ENCODE results near the gene MTHFD2L.

DNA sequence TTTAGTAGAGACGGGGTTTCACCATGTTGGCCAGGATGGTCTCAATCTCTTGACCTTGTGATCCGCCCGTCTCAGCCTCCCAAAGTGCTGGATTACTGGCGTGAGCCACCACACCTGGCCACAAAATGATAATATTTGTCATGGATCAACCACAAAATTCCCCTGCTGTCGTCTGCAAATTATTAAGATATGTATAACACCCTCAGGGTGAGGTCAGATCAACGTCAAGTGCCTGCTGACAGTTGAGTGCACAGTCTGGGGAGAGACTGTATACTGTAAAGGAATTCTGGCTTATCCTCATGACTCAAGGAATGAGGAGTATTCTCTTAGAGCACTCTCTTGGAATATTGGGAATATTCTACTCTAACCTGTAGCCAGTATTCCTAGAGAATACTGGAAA is 161.6 kb downstream of the MTHFD2L start:
- TF ChIP-seq, protein P1, sequence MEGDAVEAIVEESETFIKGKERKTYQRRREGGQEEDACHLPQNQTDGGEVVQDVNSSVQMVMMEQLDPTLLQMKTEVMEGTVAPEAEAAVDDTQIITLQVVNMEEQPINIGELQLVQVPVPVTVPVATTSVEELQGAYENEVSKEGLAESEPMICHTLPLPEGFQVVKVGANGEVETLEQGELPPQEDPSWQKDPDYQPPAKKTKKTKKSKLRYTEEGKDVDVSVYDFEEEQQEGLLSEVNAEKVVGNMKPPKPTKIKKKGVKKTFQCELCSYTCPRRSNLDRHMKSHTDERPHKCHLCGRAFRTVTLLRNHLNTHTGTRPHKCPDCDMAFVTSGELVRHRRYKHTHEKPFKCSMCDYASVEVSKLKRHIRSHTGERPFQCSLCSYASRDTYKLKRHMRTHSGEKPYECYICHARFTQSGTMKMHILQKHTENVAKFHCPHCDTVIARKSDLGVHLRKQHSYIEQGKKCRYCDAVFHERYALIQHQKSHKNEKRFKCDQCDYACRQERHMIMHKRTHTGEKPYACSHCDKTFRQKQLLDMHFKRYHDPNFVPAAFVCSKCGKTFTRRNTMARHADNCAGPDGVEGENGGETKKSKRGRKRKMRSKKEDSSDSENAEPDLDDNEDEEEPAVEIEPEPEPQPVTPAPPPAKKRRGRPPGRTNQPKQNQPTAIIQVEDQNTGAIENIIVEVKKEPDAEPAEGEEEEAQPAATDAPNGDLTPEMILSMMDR (IDR thresholded peaks at IDR 0.05; ENCODE audit: insufficient read depth, low read length, poor library complexity, severe bottlenecking), result no peak
- no peak for TF ChIP-seq EZH2phosphoT487 (conservative IDR thresholded peaks at IDR 0.05; ENCODE audit: low read length)
